Measurements from ENCODE around the gene CDH24.

The CDH24 gene

DNA sequence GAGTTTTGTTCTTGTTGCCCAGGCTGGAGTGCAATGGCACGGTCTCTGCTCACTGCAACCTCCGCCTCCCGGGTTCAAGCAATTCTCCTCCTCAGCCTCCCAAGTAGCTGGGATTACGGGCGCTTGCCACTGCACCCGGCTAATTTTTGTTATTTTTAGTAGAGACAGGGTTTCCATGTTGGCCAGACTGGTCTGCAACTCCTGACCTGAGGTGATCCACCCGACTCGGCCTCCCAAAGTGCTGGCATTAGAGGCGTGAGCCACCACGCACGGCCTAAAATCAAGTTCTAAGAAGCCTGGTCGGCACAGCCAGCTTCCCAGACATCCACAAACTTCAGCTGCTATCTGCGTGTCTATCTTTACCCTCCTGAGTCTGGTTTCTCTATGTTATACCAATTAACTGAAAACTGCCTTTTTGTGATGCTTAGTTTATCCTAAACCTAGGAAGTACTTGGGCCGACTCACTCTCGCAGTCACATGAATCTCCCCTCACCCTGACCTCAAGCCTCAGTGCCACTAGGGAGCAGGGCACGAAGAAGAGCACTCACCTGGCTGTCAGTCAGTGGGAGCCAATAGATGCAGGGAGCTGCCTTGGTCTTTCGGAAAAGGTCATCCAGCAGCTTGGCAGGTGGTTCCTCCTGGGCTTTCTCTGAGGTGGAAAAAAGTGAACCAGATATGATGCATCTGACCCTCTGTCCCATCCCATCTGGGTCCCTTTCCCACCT is 3.4 kb upstream of the CDH24 start:
- no peak for DNase-seq

DNA sequence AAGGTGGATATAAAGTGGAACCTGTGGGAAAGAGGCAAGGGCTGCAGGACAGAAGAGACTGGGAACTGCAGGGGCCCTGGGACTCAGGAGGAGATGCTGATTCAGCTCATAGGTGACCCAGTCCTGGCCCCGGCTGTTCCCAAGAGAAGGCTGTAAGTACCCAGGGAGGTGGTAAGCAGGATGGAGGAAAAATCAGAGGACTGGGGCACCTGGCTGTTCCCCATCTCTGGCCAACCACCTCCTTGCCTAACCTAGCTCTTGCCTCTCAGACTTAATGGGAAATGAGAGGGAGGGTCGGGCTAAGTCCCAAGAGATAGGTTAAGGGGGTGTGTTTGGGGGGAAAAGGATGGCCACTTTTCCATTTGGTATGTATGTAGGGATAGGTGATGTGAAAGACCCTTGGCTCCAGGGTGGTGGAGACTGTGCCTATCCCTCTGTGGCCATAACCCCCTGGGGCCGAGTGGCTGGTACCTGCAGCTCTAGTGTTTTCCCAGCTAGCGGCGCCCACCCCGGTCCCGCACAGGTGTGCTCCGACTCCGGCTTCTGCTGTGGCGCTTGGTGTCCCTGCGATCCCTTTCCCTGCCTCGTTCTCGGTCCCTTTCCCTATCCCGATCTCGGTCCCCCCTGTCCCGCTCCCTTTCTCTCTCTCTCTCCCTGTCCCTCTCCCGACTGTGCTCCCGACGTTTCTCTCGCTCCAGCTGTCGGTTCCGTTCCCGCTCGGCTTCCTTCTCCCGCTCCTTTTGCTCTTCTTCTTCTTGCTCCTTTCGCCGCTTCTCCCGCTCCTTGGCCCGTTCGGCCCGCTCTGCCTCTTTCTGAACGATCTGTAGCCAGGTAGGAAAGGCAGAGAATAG is 1.6 kb upstream of the CDH24 start:
- DNase-seq, result no peak

DNA sequence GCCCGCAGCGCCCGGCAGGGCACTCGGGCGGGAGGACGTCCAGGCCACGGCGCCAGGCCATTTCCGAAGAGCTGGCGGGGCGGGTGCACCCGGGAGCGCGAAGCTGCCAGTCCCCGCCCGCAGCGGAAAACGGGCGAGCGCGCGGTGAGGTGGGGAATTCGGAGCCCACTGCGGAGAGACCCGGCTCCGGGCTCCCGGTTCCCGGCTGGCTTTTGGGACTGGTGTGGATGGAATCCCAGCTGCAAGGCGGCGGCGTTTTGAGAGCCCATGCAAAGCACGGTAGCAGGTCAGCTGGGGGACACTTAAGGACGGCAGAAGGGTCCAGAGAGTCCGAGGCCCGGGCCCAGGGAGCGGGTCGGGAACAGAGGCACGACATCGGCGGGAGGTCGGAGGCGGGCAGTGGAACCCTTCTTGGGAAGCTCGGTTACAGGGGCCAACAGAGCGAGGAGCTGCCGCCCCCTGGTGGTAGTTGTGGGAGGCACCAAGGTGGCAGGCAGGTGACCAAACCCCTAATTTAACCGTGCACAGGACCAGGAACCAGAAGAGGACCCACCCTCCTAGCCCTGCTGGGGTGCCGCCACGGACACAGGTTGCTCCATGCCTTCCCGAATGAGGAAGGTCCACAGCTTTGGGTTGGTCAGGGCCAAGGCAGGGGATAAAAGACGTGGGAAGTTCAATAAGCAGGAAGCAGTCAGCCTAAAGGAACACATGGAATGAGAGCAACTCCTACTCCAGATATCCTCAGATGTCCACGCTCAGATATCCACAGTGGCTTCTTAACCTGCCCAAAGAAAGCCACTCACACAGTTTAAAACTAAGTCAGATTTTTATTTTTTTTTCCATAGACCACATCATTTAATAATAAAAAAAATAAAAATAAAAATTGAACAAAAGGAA is 685 bp upstream of the CDH24 start:
- no peak for DNase-seq

DNA sequence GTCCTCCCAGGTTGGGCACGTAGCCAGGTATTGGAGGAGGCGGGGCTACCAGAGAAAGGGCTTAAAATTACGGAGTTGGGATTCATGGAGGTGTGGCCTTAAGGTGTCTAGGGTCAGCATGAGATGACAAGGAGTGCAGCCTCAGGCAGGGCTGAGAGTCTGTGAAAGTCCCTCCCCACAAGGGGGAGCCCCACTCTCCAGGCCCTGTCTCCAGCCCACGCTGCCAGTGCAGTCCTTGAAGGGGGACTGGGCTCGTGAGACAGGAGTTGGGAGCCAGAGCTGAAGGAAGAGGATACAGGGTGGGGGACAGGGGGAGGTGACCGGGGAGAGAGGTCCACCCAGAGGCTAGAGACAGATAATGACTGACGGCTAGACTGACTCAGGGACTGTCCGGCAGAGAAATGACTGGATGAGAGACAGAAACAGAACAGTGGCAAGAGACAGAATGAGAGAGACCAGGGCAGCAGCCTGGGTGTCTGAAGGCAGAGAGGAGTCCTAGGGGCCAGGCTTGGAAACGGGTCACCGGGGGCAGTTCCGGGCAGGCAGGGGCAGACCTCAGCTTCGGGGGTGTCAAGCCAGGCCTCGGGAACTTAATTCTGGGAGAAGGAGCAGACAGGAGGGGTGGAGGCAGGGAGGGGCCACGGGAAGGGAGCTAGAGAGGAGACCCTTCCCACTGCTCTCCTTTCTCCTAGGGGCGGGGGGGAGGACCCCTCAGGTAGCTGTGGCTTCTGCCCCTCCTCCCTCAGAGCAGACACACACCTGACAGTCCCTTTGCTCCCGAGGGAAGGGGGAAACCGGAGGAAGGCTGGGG is 970 bp downstream of the CDH24 start:
- DNase-seq, result no peak

DNA sequence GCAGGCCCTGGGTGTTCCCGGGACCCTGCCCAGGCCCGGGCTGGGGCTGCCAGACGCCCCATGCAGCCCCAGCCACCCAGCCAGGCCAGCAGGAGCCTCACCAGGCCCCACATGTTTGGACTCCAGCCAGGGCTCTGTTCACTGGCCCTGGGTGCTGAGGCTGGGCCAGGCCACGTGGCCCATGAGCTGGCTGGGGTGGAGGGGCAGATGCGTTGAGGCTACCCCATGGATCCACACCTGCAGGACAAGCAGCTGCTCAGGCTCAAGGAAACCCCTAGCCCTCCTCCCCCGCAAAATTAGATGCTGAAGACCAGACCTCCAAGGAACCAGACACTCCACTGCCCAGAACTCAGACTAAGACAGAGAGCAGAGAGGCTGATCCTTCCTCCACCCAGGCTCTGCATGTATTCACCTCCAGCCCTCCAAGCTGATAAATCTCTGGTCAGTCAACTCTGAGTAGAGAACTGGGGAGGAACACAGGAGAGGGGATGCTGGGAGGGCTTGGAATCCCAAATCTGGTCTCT is 1.6 kb downstream of the CDH24 start:
- no peak for DNase-seq

DNA sequence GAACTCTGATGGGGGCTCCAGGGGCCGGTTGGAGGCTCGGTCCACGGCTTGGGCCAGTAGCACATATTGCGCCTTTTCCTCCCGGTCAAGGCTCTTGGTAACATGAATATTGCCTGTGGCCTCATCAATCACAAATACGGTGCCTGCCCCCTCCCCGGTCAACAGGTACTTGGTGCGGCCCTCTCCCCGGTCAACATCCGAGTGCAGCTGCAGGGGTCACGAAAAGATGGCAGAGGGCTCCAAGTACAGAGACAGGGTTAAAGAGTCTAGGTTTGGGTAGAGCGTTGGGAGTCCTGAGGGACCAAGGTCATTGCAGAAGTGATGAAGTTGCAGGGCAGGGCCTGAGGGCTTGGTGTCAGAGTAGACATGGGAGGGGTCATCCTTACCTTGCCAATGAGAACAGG is 2.2 kb downstream of the CDH24 start:
- DNase-seq, result no peak

DNA sequence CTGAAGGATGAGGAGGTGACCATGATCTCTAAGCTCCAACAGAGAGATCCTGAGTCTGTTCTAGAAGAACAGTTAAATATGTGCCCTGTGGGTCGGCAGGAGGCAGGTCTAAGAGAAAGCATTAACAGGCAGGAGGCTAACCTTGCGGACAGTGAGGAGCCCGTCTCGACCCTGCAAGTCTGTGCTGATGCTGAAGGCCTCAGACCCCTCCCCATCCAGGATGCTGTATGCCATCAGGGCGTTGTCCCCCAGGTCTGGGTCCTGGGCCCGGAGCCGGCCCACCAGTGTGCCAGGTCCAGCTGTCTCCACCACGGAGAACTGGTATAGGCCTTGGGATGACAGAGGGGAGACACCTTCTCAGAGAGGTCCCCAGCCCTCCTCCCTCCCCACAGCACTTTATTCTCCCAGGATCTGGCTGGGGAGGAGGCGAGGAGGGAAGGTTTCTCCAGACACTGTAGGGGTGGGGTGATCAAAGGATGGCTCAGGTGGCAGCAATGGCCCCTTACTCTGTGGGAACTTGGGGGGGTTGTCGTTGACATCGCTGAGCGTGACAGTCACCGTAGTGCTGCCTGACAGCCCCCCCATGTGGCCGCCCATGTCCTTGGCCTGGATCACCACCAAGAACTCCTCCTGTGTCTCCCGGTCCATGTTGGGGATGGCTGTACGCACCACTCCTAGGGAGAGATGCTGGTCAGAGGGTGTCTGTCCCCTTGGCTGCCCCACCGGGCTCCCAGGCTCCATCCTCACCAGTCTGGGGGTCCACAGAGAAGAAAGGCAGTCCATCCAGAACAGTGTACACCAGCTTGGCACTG is 3.1 kb downstream of the CDH24 start:
- DNase-seq, result no peak

DNA sequence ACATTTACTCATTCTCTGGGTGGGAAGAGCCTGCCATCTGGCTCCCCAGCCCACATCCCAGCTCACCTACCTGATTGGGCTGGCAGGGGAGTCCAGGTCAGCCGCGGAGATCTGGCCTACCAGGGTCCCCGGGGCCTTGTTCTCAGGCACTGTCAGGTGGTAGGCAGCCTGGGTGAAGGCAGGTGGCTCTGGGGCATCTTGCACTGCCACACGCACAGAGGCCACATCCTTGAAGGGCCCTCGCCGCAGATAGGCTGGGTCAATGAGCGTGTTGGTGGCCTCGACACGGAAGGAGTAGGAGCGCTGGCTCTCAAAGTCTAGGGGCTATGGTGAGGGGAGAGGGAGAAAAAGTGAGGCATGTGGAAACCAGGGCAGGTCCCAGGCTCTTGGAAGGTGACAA is 3.9 kb downstream of the CDH24 start:
- no peak for DNase-seq

DNA sequence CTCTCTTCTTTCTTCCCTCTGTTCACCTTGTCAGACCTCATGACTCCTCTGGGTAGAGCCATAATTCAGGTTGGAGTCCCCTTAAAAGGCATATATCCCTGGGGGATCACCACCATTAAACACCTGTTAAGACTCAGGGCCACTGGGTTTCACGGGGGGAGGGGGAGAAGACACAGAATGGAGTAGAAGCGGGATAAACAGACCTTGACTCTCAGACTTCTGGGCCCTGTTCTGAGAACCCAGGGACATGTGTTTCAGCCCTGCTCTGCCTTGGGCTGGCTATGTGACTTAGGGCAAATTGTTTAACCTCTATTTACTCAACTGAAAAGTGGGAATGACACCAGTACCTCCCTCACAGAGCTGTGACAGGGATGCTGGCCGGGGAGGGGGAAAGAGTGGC is 4.6 kb downstream of the CDH24 start:
- no peak for DNase-seq

DNA sequence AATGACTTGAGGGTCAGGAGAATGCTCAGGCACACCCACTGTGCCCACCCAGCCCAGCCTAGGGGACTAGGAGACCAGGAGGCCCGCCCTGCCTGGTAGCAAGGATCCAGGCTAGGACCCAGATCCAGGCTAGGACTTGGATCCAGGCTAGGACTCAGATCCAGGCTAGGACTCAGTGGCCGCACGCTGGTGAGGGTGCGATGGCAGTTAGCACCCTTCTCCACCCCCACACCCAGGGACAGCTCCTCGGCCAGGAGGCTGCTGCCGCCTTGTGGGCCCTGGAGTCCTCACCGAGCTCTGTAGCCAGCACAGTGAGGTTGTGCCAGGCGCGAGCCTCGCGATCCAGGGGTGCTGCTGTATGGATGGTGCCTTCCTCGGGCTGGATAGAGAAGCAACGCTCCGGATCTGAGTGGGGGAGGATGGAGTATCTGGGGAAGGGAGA is 5.1 kb downstream of the CDH24 start:
- DNase-seq, result no peak

DNA sequence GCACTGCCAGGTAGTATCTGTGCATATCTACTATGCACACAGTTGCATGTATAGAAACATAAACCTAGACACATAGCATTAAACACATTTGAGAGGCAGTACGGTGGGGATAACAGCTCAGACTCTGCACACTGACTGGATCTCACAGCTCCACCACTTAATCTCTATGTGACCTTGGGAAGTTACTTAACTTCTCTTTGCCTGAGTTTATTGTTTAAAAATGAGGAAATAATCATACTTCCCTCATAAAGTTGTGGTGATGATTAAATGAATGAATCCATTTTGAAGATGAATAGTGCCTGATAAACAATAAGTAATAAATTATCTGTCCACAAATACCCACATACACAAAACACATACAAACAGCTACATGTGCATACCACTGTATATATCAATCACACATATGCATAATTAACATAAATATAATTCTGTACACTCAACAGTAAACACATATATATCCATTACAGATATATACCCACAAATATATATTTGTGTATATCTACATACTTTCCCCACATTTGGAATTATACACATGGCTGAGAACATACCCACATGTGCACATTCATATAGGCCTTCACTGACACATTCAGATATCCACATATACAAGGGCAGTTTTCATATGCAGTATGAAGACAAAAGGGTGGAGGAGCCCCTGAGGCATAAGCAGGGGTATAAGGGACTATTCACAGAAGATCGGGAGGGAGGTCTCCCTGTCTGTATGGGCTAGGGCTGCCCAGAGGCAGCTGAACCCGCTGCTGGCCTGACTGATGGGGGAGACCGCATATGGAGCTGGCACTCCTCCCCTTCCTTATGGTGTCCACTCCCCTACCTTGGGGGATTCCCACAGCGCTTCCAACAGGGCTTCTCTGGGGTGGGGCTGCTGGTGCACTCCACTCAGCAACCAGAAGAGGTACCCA is 5.9 kb downstream of the CDH24 start:
- no peak for DNase-seq

DNA sequence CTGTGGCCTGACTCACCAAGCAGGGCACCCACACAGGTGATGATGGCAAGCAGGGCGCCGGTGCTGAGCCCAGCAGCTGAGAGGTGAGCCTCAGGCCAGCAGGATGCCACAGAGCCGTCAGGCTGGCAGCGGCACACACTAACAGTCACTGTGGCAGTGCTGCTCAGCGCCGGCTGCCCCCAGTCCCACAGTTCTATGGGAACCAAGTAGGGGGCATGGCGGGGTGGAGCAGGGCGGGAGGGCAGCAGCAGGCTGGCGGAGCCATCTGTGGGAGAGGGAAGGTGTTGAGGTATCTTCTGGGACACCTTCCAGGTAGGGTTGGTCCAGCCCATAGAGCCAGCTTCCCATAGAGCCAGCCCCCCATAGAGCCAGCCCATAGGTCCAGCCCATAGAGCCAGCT is 8.3 kb downstream of the CDH24 start:
- no peak for DNase-seq

DNA sequence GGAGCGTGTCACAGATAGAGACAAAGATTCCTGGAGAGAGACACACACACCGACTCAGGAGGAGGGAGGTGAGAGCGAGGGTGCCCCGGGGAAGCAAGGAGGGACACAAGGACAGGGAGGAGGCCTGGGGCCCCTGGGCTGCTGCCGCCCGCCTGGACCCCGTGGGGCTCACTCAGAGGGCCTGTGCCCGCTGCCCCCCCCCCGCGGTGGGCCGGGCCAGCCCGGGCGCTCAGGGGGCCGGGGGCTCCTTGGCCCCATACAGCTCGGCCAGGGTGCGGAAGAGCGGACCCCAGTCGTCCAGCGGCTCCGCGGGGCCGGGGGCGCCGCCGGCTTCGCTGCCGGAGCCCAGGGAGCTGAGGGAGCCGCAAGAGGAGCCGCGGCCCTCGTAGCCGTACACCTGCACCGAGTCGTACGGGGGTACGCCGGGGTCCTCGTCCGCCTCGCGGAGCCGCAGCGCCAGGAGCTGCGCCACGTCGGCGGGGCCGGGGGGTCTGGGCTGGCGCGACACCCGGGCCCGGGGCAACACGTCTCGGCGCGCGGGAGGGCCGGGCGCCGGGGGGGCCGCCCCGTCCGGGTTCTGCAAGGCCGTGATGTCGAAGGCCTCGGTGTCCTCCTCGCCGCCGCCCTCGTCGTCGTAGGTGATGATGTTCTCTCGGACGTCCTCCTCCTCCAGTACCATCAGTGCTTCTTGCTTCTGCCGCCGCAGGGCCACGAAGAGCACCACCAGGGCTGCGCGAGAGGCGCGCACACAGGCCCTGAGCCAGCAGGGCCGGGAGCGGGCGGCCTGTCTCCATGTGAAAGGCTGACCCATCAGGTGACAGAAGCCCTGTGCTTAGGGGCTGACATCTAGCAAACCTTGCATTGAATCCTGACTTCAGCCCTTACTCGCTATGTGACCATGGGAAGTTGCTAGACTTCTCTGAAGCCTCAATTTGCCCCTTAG is 9.3 kb downstream of the CDH24 start:
- DNase-seq, result no peak

DNA sequence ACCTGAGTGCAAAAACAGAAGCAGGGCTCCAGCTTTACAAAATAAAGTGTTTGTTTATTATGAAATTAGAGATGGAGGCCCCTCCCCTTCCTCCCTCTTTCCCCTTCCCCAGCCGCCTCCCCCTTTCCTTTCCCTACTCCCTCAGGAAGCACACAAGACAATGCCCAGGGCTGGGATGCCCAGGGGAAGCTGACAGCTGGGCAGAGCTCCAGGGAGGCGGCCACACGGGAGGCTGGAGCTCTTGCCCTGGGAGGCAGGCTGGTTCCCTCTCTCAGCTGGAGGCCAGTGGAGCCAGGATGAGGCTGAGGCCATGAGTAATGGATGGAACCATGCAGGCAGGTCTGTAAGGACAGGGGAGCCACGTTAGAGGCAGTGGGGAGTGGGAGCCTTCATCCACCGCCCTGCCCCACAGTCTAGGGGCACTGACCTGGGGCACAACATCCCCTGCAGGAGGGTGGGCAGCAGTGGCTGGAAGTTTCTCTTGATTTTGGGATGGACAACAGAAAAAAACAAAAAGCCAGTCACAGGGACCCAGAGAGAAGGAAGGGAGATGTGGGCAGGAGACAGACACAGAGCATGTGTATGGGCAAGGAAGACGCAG is 10.2 kb downstream of the CDH24 start:
- no peak for DNase-seq

DNA sequence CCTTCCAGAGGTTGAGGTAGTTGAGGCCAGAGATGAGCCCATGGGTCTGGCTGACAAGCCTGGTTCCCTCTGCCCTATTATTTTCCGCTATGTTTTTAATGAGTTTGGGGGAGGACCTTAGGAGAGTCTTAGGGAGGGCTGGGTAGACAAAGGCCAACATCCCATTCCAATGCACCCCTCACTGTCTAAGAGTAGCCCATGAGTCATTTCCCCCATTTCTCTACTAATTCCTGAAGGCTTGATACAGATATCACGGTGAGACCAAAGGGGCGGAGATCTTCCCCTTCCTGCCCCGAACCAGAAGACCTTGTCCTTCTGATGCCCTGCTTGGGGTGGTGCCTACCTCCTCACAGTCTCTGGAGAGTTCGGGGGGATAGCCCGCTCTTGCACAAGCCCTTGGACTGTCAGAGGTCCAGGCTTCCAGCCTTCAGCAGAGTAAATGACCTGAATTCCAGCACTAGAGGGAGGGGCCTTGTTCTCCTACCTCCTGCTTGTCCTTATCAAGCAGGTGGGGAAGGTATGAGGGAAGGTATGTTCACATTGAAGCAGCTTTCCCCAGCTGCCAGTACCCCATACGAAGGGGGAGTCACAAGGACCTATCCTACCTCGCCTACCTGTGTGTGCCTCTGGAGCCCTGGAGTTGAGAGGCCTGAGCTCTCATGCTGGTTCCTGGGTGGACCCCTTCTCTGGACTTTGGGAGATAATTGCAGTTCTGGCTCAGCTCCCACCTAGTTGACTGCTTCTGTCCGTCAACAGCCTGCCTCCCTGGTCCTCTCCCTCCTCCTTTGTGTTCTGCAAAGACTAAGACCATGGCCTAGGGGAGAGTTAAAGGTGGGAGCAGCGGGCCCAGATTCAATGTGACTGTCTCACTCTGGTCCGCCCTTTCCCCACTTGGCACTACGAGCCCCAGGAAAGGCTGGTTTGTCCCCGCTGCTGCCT is 11.6 kb downstream of the CDH24 start:
- no peak for DNase-seq

DNA sequence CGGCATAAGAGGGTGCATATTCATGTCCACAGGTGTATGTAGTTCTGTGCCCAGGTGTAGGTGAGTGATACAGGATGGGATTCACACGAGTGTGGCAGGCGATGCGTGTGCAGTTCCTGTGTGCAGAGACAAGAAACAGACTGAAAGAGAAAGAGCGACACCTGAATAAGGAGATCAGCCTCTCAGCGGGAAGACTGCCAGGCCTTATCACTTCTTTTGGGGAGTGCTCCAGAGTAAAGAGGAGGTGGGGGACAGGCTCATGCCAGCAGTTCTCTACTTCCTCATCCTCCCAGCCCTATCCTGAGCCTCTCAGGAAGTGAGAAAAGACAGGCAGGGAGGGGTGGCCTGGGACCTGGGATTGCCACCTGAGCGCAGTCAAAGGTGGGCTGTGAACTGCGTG is 12.5 kb downstream of the CDH24 start:
- DNase-seq, result no peak

DNA sequence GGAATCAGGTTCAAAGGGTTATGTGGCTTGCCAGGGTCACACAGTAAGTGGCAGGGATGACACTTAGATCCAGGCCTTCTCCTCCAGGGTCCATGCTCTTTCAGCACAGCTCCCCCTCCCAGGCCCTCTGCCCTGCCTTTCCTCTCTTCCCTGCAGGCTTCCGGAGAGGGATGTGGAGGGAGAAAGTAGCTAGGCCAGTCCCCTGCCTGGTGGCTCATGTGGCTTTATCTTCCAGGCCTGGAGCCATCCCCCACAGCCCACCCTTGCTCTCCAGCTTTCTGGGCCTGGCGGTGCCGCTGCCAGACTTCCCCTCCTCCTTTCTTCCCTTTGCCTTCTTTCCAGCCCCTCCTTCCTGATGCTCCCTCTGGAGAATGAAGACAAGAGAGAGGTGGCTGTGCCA is 13.6 kb downstream of the CDH24 start:
- DNase-seq, result no peak

Data from DMS53 (cell line).